Hepatocyte (in vitro differentiated cells): ENCODE results near the gene MAST4. TPM values are rescaled to one million over a fixed set of nuclear protein-coding genes. Genes with fewer than 3 reads are reported as not detected.

ENCODE experiments used
- DNase-seq: peaks from one replicate; pipeline ENCODE4 v3.0.0-alpha.2; 2016; ENCODE audit warnings: low spot score
- H2AFZ ChIP-seq: fragments of 200-600 bp; sonication (generic); 2 replicates; pipeline ENCODE4 v1.6.0; 2016; ENCODE audit warnings: antibody characterized with exemption, mild to moderate bottlenecking
- H3K27ac ChIP-seq: fragments of 200-600 bp; sonication (generic); 2 replicates; pipeline ENCODE4 v1.5.1; 2016; ENCODE audit warnings: mild to moderate bottlenecking
- H3K27me3 ChIP-seq: fragments of 200-600 bp; sonication (generic); 2 replicates; pipeline ENCODE4 v1.6.1; 2016
- H3K36me3 ChIP-seq: fragments of 200-600 bp; sonication (generic); replicated peaks from 2 replicates; pipeline ENCODE4 v1.5.1; 2016; ENCODE audit warnings: low read depth; ENCODE audit not compliant: insufficient read depth
- H3K4me1 ChIP-seq: fragments of 200-600 bp; sonication (generic); 2 replicates; pipeline ENCODE4 v1.5.1; 2016; ENCODE audit warnings: mild to moderate bottlenecking, moderate library complexity; ENCODE audit not compliant: insufficient read depth
- H3K4me2 ChIP-seq: fragments of 200-600 bp; sonication (generic); 2 replicates; pipeline ENCODE4 v1.6.0; 2016
- H3K4me3 ChIP-seq: fragments of 200-600 bp; sonication (generic); 2 replicates; pipeline ENCODE4 v1.5.1; 2016; ENCODE audit warnings: mild to moderate bottlenecking
- H3K79me2 ChIP-seq: fragments of 200-600 bp; sonication (generic); 2 replicates; pipeline ENCODE4 v1.6.0; 2017; ENCODE audit warnings: mild to moderate bottlenecking
- H3K9me2 ChIP-seq: fragments of 200-600 bp; sonication (generic); replicated peaks from 2 replicates; pipeline ENCODE4 v1.6.0; 2017; ENCODE audit warnings: mild to moderate bottlenecking; ENCODE audit not compliant: insufficient read depth
- H3K9me3 ChIP-seq: fragments of 200-600 bp; sonication (generic); 2 replicates; pipeline ENCODE4 v1.5.1; 2016; ENCODE audit warnings: low read depth, mild to moderate bottlenecking
- H4K20me1 ChIP-seq: fragments of 200-600 bp; sonication (generic); 2 replicates; pipeline ENCODE4 v1.6.0; 2016; ENCODE audit warnings: mild to moderate bottlenecking; ENCODE audit not compliant: insufficient read depth, poor library complexity, severe bottlenecking
- EZH2 ChIP-seq: fragments of 200-600 bp; sonication (generic); IDR thresholded peaks from 2 replicates; pipeline ENCODE4 v1.6.1; 2016; ENCODE audit warnings: antibody characterized with exemption, mild to moderate bottlenecking, borderline replicate concordance
- EZH2phosphoT487 ChIP-seq: fragments of 200-600 bp; sonication (generic); IDR thresholded peaks from one replicate; pipeline ENCODE4 v1.6.1; 2018; ENCODE audit warnings: antibody characterized with exemption, mild to moderate bottlenecking, low read depth, moderate library complexity; ENCODE audit not compliant: unreplicated experiment, severe bottlenecking
- WGBS: methylation state at CpG from one replicate; pipeline ENCODE4 v1.1.6; 2016; ENCODE audit warnings: low lambda C conversion rate; ENCODE audit errors: missing lambda C conversion rate; 5-methylcytosine and 5-hydroxymethylcytosine counted together
- polyA plus RNA-seq: library from polyadenylated mRNA; unstranded; fragments of >200 nt; fragmentation: Nextera tagmentation; extraction: Ambion mirVana; gene quantifications from 2 replicates; pipeline ENCODE4 v1.2.1, GENCODE V29; 2016
- total RNA-seq: library from RNA; depleted of rRNA; stranded (reverse); fragments of >200 nt; gene quantifications from 2 replicates; pipeline ENCODE4 v1.2.3, GENCODE V29; 2014
- TF ChIP-seq, protein P1 (sequence below): fragments of 200-600 bp; sonication (generic); IDR thresholded peaks from 2 replicates; pipeline ENCODE4 v1.5.1; 2016; ENCODE audit warnings: antibody characterized with exemption, mild to moderate bottlenecking; ENCODE audit not compliant: poor library complexity

MAST4 gene
- total and polyA plus RNA-seq, 2 experiments from 2014 or later, result 11.7 to 13.2 TPM

- no peak overlapping the region for H2AFZ ChIP-seq
- no peak overlapping the region for H3K4me2 ChIP-seq
- no peaks in the 10 kb centered on the region for H3K9me3 ChIP-seq
- H3K27me3 ChIP-seq, result no peaks in the 10 kb centered on the region
- H3K79me2 ChIP-seq, result no peaks in the 10 kb centered on the region
- no peaks in the 10 kb centered on the region for H4K20me1 ChIP-seq
- WGBS, result 52% methylated on average over 2 of the region's 2 CpGs
- DNase-seq, result no peak
- peaks cover 2% of the 10 kb centered on the region for H3K4me1 ChIP-seq
- H3K4me3 ChIP-seq, result no peak overlapping the region
- H3K27ac ChIP-seq, result no peak overlapping the region
- no peak for TF ChIP-seq EZH2
- no peak for TF ChIP-seq EZH2phosphoT487
- TF ChIP-seq, protein P1, sequence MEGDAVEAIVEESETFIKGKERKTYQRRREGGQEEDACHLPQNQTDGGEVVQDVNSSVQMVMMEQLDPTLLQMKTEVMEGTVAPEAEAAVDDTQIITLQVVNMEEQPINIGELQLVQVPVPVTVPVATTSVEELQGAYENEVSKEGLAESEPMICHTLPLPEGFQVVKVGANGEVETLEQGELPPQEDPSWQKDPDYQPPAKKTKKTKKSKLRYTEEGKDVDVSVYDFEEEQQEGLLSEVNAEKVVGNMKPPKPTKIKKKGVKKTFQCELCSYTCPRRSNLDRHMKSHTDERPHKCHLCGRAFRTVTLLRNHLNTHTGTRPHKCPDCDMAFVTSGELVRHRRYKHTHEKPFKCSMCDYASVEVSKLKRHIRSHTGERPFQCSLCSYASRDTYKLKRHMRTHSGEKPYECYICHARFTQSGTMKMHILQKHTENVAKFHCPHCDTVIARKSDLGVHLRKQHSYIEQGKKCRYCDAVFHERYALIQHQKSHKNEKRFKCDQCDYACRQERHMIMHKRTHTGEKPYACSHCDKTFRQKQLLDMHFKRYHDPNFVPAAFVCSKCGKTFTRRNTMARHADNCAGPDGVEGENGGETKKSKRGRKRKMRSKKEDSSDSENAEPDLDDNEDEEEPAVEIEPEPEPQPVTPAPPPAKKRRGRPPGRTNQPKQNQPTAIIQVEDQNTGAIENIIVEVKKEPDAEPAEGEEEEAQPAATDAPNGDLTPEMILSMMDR, result no peak
- no peaks in the 10 kb centered on the region for H3K36me3 ChIP-seq
- H3K9me2 ChIP-seq, result no peaks in the 10 kb centered on the region
These were observed 25.0 kb downstream of the MAST4 start for GRCh38 chr5:66621146-66621545.

GRCh38 chr5:66621736-66622135, 25.5 kb downstream of the MAST4 start:
- no peak overlapping the region for H3K27ac ChIP-seq
- H3K4me2 ChIP-seq, result no peak overlapping the region
- H3K9me2 ChIP-seq, result no peaks in the 10 kb centered on the region
- H3K79me2 ChIP-seq, result no peaks in the 10 kb centered on the region
- no peaks in the 10 kb centered on the region for H3K9me3 ChIP-seq
- H3K4me1 ChIP-seq, result no peaks in the 10 kb centered on the region
- no peak for DNase-seq
- no peaks in the 10 kb centered on the region for H3K36me3 ChIP-seq
- no peak overlapping the region for H2AFZ ChIP-seq
- TF ChIP-seq EZH2, result no peak
- TF ChIP-seq EZH2phosphoT487, result no peak
- TF ChIP-seq, protein P1, result no peak
- H4K20me1 ChIP-seq, result no peaks in the 10 kb centered on the region
- H3K4me3 ChIP-seq, result no peak overlapping the region
- H3K27me3 ChIP-seq, result no peaks in the 10 kb centered on the region
- WGBS, result 89% methylated on average over 4 of the region's 4 CpGs

GRCh38 chr5:66628561-66628960, 32.4 kb downstream of the MAST4 start:
- DNase-seq, result no peak
- Histone ChIP-seq H3K4me2 (no peak overlapping the region), H3K36me3 (no peaks in the 10 kb centered on the region), H2AFZ (no peak overlapping the region), H4K20me1 (no peaks in the 10 kb centered on the region), H3K9me3 (no peaks in the 10 kb centered on the region), H3K79me2 (no peaks in the 10 kb centered on the region), H3K27me3 (no peaks in the 10 kb centered on the region), H3K4me1 (no peaks in the 10 kb centered on the region), H3K4me3 (no peak overlapping the region), H3K9me2 (no peaks in the 10 kb centered on the region), H3K27ac (no peak overlapping the region)
- WGBS, result 86% methylated on average over 3 of the region's 3 CpGs
- TF ChIP-seq, protein P1, result no peak
- no peak for TF ChIP-seq EZH2phosphoT487
- TF ChIP-seq EZH2, result no peak

- no peak overlapping the region for H3K27ac ChIP-seq
- H3K27me3 ChIP-seq, result no peaks in the 10 kb centered on the region
- no peaks in the 10 kb centered on the region for H4K20me1 ChIP-seq
- H3K4me1 ChIP-seq, result no peaks in the 10 kb centered on the region
- H3K9me3 ChIP-seq, result no peaks in the 10 kb centered on the region
- H3K79me2 ChIP-seq, result no peaks in the 10 kb centered on the region
- H3K9me2 ChIP-seq, result no peaks in the 10 kb centered on the region
- H3K4me3 ChIP-seq, result no peak overlapping the region
- H2AFZ ChIP-seq, result no peak overlapping the region
- no peak overlapping the region for H3K4me2 ChIP-seq
- TF ChIP-seq EZH2phosphoT487, result no peak
- TF ChIP-seq, protein P1, result no peak
- TF ChIP-seq EZH2, result no peak
- DNase-seq, result no peak
- no peaks in the 10 kb centered on the region for H3K36me3 ChIP-seq
- 83% methylated on average over 2 of the region's 2 CpGs for WGBS
These were observed 33.3 kb downstream of the MAST4 start for GRCh38 chr5:66629446-66629845.
